Adrenal gland (tissue), 5 donors: ENCODE measurements around the gene SEMA6D.

ENCODE experiments used
- POLR2A ChIP-seq, 2 donors: fragments of 450-650 bp; IDR thresholded peaks; one replicate each; pipeline ENCODE4 v1.6.1; 2017; ENCODE audit warnings: antibody characterized with exemption in 2 of 2, mild to moderate bottlenecking in 2 of 2, moderate library complexity in 1 of 2
- TF ChIP-seq, protein P1 (sequence below), 6 experiments: fragments of 450-650 bp in 4 of 6; fragments of 200-600 bp in 2 of 6; sonication (generic) in 1 of 6; IDR thresholded peaks; 1 replicate in 5 of 6; 2 replicates in 1 of 6; pipeline versions ENCODE4 v1.5.1 to v1.8.0; 2016 to 2021; ENCODE audit warnings: antibody characterized with exemption in 6 of 6, mild to moderate bottlenecking in 2 of 6, moderate library complexity in 1 of 6
- donor health status: DM: no; HTN: no; CAD: no.

DNA sequence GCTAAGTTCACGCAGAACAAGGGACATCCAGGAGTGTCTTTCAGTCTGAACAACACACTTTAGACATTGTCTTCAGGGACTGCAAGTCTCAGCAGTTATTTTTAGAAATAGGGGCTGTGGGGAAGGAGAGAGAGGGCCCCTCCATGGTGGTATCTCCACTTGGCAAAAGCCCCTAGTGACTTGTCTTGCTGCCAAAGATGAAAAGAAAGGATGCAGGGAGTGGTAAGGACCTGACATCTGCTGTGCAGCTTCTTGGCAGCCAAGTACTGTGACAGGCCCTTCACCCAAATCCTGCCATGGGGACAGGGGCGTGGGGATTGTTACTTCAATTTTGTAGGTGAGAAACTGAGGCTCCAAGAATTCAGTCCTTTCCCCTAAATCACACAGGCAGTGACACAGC, 21.0 kb upstream of the SEMA6D start:
- TF ChIP-seq, protein P1, sequence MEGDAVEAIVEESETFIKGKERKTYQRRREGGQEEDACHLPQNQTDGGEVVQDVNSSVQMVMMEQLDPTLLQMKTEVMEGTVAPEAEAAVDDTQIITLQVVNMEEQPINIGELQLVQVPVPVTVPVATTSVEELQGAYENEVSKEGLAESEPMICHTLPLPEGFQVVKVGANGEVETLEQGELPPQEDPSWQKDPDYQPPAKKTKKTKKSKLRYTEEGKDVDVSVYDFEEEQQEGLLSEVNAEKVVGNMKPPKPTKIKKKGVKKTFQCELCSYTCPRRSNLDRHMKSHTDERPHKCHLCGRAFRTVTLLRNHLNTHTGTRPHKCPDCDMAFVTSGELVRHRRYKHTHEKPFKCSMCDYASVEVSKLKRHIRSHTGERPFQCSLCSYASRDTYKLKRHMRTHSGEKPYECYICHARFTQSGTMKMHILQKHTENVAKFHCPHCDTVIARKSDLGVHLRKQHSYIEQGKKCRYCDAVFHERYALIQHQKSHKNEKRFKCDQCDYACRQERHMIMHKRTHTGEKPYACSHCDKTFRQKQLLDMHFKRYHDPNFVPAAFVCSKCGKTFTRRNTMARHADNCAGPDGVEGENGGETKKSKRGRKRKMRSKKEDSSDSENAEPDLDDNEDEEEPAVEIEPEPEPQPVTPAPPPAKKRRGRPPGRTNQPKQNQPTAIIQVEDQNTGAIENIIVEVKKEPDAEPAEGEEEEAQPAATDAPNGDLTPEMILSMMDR (IDR thresholded peaks at IDR 0.05) = no peak
- TF ChIP-seq POLR2A (IDR thresholded peaks at IDR 0.05) = no peak
